ENCODE measurements around the gene CMSS1.

The CMSS1 gene

GRCh38 chr3:100072326-100073048, 254.8 kb downstream of the CMSS1 start:
- Mint-ChIP-seq H3K9me3 (no peaks in the 10 kb centered on the region), H3K27ac (peak overlapping the region; percentile 6), H3K27me3 (no peaks in the 10 kb centered on the region), H3K4me3 (peak overlapping the region; percentile 27), H3K36me3 (peaks cover 2% of the 10 kb centered on the region), H3K4me1 (peaks cover 58% of the 10 kb centered on the region)

- H3K36me3 Mint-ChIP-seq = peaks cover 2% of the 10 kb centered on the region
- H3K27ac Mint-ChIP-seq = no peak overlapping the region
- H3K9me3 Mint-ChIP-seq = no peaks in the 10 kb centered on the region
- no peaks in the 10 kb centered on the region for H3K27me3 Mint-ChIP-seq
- H3K4me1 Mint-ChIP-seq = peaks cover 58% of the 10 kb centered on the region
- peak overlapping the region; percentile 49 for H3K4me3 Mint-ChIP-seq
These were observed 255.5 kb downstream of the CMSS1 start for GRCh38 chr3:100073049-100073713.

- Mint-ChIP-seq H3K36me3 (peaks cover 2% of the 10 kb centered on the region), H3K4me3 (peak overlapping the region; percentile 49), H3K9me3 (no peaks in the 10 kb centered on the region), H3K4me1 (peaks cover 56% of the 10 kb centered on the region), H3K27me3 (no peaks in the 10 kb centered on the region), H3K27ac (peak overlapping the region; percentile 81)
These were observed 256.1 kb downstream of the CMSS1 start for GRCh38 chr3:100073714-100074307.

GRCh38 chr3:100075196-100075595, 257.5 kb downstream of the CMSS1 start:
- Mint-ChIP-seq H3K9me3 (no peaks in the 10 kb centered on the region), H3K27me3 (no peaks in the 10 kb centered on the region), H3K4me3 (no peak overlapping the region), H3K36me3 (peaks cover 2% of the 10 kb centered on the region), H3K4me1 (peaks cover 49% of the 10 kb centered on the region), H3K27ac (no peak overlapping the region)

- Mint-ChIP-seq H3K36me3 (peaks cover 2% of the 10 kb centered on the region), H3K4me1 (peaks cover 49% of the 10 kb centered on the region), H3K9me3 (no peaks in the 10 kb centered on the region)
These were observed 258.4 kb downstream of the CMSS1 start for GRCh38 chr3:100075851-100076730.

GRCh38 chr3:100076731-100077529, 259.3 kb downstream of the CMSS1 start:
- Mint-ChIP-seq H3K9me3 (no peaks in the 10 kb centered on the region), H3K4me3 (no peak overlapping the region), H3K4me1 (peaks cover 44% of the 10 kb centered on the region), H3K36me3 (peaks cover 2% of the 10 kb centered on the region), H3K27ac (no peak overlapping the region), H3K27me3 (no peaks in the 10 kb centered on the region)

More at GRCh38 chr3:100075851-100076730, 258.4 kb downstream of the CMSS1 start:
- H3K27me3 Mint-ChIP-seq = no peaks in the 10 kb centered on the region
- no peak overlapping the region for H3K27ac Mint-ChIP-seq
- H3K4me3 Mint-ChIP-seq = no peak overlapping the region

- Mint-ChIP-seq H3K4me3 (no peak overlapping the region), H3K4me1 (peaks cover 20% of the 10 kb centered on the region), H3K36me3 (peaks cover 5% of the 10 kb centered on the region), H3K9me3 (no peaks in the 10 kb centered on the region), H3K27me3 (no peaks in the 10 kb centered on the region), H3K27ac (no peak overlapping the region)
These were observed 261.7 kb downstream of the CMSS1 start for GRCh38 chr3:100079328-100079727.

GRCh38 chr3:100080573-100080972, 262.9 kb downstream of the CMSS1 start:
- Mint-ChIP-seq H3K27me3 (no peaks in the 10 kb centered on the region), H3K9me3 (no peaks in the 10 kb centered on the region), H3K4me3 (no peak overlapping the region), H3K27ac (no peak overlapping the region), H3K36me3 (peaks cover 5% of the 10 kb centered on the region), H3K4me1 (peaks cover 12% of the 10 kb centered on the region)

- Mint-ChIP-seq H3K9me3 (no peaks in the 10 kb centered on the region), H3K27ac (no peak overlapping the region), H3K4me1 (peaks cover 5% of the 10 kb centered on the region), H3K4me3 (no peak overlapping the region), H3K36me3 (peaks cover 4% of the 10 kb centered on the region), H3K27me3 (no peaks in the 10 kb centered on the region)
These were observed 263.6 kb downstream of the CMSS1 start for GRCh38 chr3:100081311-100081710.

GRCh38 chr3:100081986-100082692, 264.5 kb downstream of the CMSS1 start:
- peaks cover 5% of the 10 kb centered on the region for H3K4me1 Mint-ChIP-seq
- H3K27me3 Mint-ChIP-seq = no peaks in the 10 kb centered on the region
- no peak overlapping the region for H3K4me3 Mint-ChIP-seq
- H3K9me3 Mint-ChIP-seq = no peaks in the 10 kb centered on the region
- no peak overlapping the region for H3K27ac Mint-ChIP-seq
- H3K36me3 Mint-ChIP-seq = peaks cover 6% of the 10 kb centered on the region

- Mint-ChIP-seq H3K27me3 (no peaks in the 10 kb centered on the region), H3K4me3 (no peak overlapping the region), H3K9me3 (no peaks in the 10 kb centered on the region), H3K27ac (no peak overlapping the region), H3K36me3 (peaks cover 6% of the 10 kb centered on the region), H3K4me1 (peaks cover 6% of the 10 kb centered on the region)
These were observed 265.1 kb downstream of the CMSS1 start for GRCh38 chr3:100082714-100083113.

GRCh38 chr3:100083209-100083608, 265.5 kb downstream of the CMSS1 start:
- H3K27ac Mint-ChIP-seq = no peak overlapping the region
- H3K36me3 Mint-ChIP-seq = peaks cover 6% of the 10 kb centered on the region
- peaks cover 6% of the 10 kb centered on the region for H3K4me1 Mint-ChIP-seq
- no peaks in the 10 kb centered on the region for H3K27me3 Mint-ChIP-seq
- H3K9me3 Mint-ChIP-seq = no peaks in the 10 kb centered on the region
- no peak overlapping the region for H3K4me3 Mint-ChIP-seq

- Mint-ChIP-seq H3K27ac (no peak overlapping the region), H3K9me3 (no peaks in the 10 kb centered on the region), H3K4me1 (peaks cover 6% of the 10 kb centered on the region), H3K27me3 (no peaks in the 10 kb centered on the region), H3K36me3 (peaks cover 8% of the 10 kb centered on the region), H3K4me3 (no peak overlapping the region)
These were observed 266.6 kb downstream of the CMSS1 start for GRCh38 chr3:100084100-100084806.

GRCh38 chr3:100086401-100086800, 268.7 kb downstream of the CMSS1 start:
- Mint-ChIP-seq H3K36me3 (peaks cover 8% of the 10 kb centered on the region), H3K27me3 (no peaks in the 10 kb centered on the region), H3K4me3 (no peak overlapping the region), H3K4me1 (peaks cover 6% of the 10 kb centered on the region), H3K9me3 (no peaks in the 10 kb centered on the region), H3K27ac (no peak overlapping the region)

Data from activated naive CD4-positive, alpha-beta T cell treated with anti-CD3 and anti-CD28 coated beads, Interleukin-2, amount 50 U/mL, for 24 hours (primary cell).